K562 (cell line): ENCODE results near the gene SGPP2. TPM values are rescaled to one million over a fixed set of nuclear protein-coding genes. Genes with fewer than 3 reads are reported as not detected.

Source experiments
- ATAC-seq: fragments of 200-7000 bp; cut with Tn5 transposase; 3 replicates; pipeline ENCODE4 v1.9.1; 2020; ENCODE audit warnings: moderate library complexity
- BruUV-seq: library from RNA; stranded (reverse); fragments of 400-500 nt; replicated peaks from 2 replicates; lab custom pipeline; 2021; lab: Mats Ljungman, UMichigan
- CTCF ChIA-PET: fragments of 300-600 bp; formaldehyde crosslinking; extraction: SDS; loops from one replicate; lab custom pipeline; 2021; ENCODE audit warnings: low intra/inter-chr PET ratio; lab: Yijun Ruan, JAX
- POLR2A ChIA-PET: fragments of 300-600, 350-650 bp; sonication (Branson Sonifier 250); formaldehyde crosslinking; extraction: SDS; loops from one replicate; lab custom pipeline; 2021; ENCODE audit warnings: antibody characterized with exemption, inconsistent platforms; lab: Yijun Ruan, JAX
- DNase-seq, 4 experiments: peaks; one replicate each; pipeline versions ENCODE4 v3.0.0 to v3.0.0-alpha.2; 2011 to 2018; ENCODE audit warnings: low spot score in 3 of 4, mixed read lengths in 3 of 4; ENCODE audit errors: extremely low read depth in 1 of 4
- FAIRE-seq: peaks from 2 replicates; lab custom pipeline; 2011; peaks lifted over from hg19 to GRCh38; lab: Jason Lieb, UNC
- H2AFZ ChIP-seq: 2 replicates; pipeline ENCODE4 v1.6.0; 2011; ENCODE audit warnings: low read depth, low read length, control low read depth, inconsistent platforms
- H3K27ac ChIP-seq: fragments of 200-600 bp; 3 replicates; pipeline ENCODE4 v1.8.0; 2011; ENCODE audit warnings: low read depth, mild to moderate bottlenecking, control low read depth, inconsistent platforms, low read length, moderate library complexity, mixed read lengths; ENCODE audit errors: extremely low read depth
- H3K27me3 ChIP-seq, 2 experiments: fragments of 300-600 bp in 1 of 2; 2 replicates in 1 of 2; 3 replicates in 1 of 2; pipeline versions ENCODE4 v1.6.0 to v1.8.0; 2011; ENCODE audit warnings: inconsistent platforms in 2 of 2, low read length in 2 of 2, mild to moderate bottlenecking in 1 of 2, mixed read lengths in 1 of 2, moderate library complexity in 1 of 2; ENCODE audit not compliant: control insufficient read depth in 2 of 2, insufficient read depth in 2 of 2
- H3K36me3 ChIP-seq: fragments of 300-600 bp; 3 replicates; pipeline ENCODE4 v1.8.0; 2011; ENCODE audit warnings: mild to moderate bottlenecking, low read length, inconsistent platforms; ENCODE audit not compliant: control insufficient read depth, insufficient read depth
- H3K4me1 ChIP-seq, 2 experiments: fragments of 200-600 bp in 1 of 2; replicated peaks in 1 of 2; 2 replicates in 1 of 2; 3 replicates in 1 of 2; pipeline versions ENCODE4 v1.5.1 to v1.8.0; 2011; ENCODE audit warnings: inconsistent platforms in 2 of 2, low read length in 2 of 2, mild to moderate bottlenecking in 1 of 2, mixed read lengths in 1 of 2, moderate library complexity in 1 of 2; ENCODE audit not compliant: control insufficient read depth in 2 of 2, insufficient read depth in 2 of 2
- H3K4me2 ChIP-seq: 2 replicates; pipeline ENCODE4 v1.6.1; 2011; ENCODE audit warnings: low read length, control low read depth, inconsistent platforms, mixed read lengths; ENCODE audit not compliant: insufficient read depth
- H3K4me3 ChIP-seq: fragments of 200-600 bp; sonication (generic), shearing (Covaris generic); 2 replicates; pipeline ENCODE4 v1.5.1; 2016; ENCODE audit warnings: control low read depth, inconsistent platforms
- H3K79me2 ChIP-seq: fragments of 200-600 bp; 3 replicates; pipeline ENCODE4 v1.8.0; 2011; ENCODE audit warnings: low read length, inconsistent platforms; ENCODE audit not compliant: control insufficient read depth, insufficient read depth
- H3K9ac ChIP-seq, 2 experiments: 2 replicates each; pipeline versions ENCODE4 v1.6.0 to v1.6.1; 2011; ENCODE audit warnings: low read depth in 2 of 2, low read length in 2 of 2, control low read depth in 1 of 2, inconsistent platforms in 1 of 2, mild to moderate bottlenecking in 1 of 2, mixed read lengths in 1 of 2; ENCODE audit not compliant: insufficient read depth in 1 of 2
- H3K9me1 ChIP-seq: one replicate; pipeline ENCODE4 v1.6.0; 2011; ENCODE audit warnings: inconsistent platforms, mild to moderate bottlenecking, low read length, moderate library complexity; ENCODE audit not compliant: control insufficient read depth, insufficient read depth
- H3K9me3 ChIP-seq: replicated peaks from 2 replicates; pipeline ENCODE4 v1.5.1; 2011; ENCODE audit warnings: low read depth, low read length, inconsistent platforms; ENCODE audit not compliant: control insufficient read depth, insufficient read depth
- H4K20me1 ChIP-seq: replicated peaks from 2 replicates; pipeline ENCODE4 v1.6.1; 2011; ENCODE audit warnings: low read length, inconsistent platforms, mixed read lengths; ENCODE audit not compliant: control insufficient read depth, insufficient read depth
- ATF2 ChIP-seq: sonication (generic); formaldehyde crosslinking; IDR thresholded peaks from 2 replicates; pipeline ENCODE4 v1.8.1; 2022; ENCODE audit warnings: missing genetic modification reagents
- E2F6 ChIP-seq, 2 experiments: IDR thresholded peaks; 2 replicates each; pipeline ENCODE4 v1.6.1; 2011; ENCODE audit warnings: borderline replicate concordance in 1 of 2, control low read depth in 1 of 2, low read depth in 1 of 2, low read length in 1 of 2, mild to moderate bottlenecking in 1 of 2, mixed read lengths in 1 of 2, moderate library complexity in 1 of 2; ENCODE audit not compliant: insufficient read depth in 1 of 2, insufficient read length in 1 of 2, poor library complexity in 1 of 2, severe bottlenecking in 1 of 2; ENCODE audit errors: extremely low read depth in 1 of 2
- ELF4 ChIP-seq: fragments of 450-650 bp; formaldehyde crosslinking; IDR thresholded peaks from 2 replicates; pipeline ENCODE4 v1.4.0; 2022; ENCODE audit warnings: missing genetic modification characterization
- GTF2F1 ChIP-seq: IDR thresholded peaks from 2 replicates; pipeline ENCODE4 v1.6.1; 2011; ENCODE audit warnings: low read depth, low read length, improper control_type of control experiment
- KHSRP ChIP-seq: fragments of 450-650 bp; IDR thresholded peaks from 2 replicates; pipeline ENCODE4 v1.6.1; 2017
- MTF1 ChIP-seq: fragments of 250-450 bp; sonication (Bioruptor Pico); IDR thresholded peaks from 2 replicates; pipeline ENCODE4 v1.9.0; 2021; ENCODE audit warnings: moderate library complexity, mild to moderate bottlenecking, inconsistent platforms, borderline replicate concordance
- SMAD2 ChIP-seq: fragments of 150-350 bp; IDR thresholded peaks from 2 replicates; pipeline ENCODE4 v1.6.1; 2014; ENCODE audit warnings: low read depth, mild to moderate bottlenecking, low read length
- ZFP30 ChIP-seq: fragments of 250-450 bp; sonication (Bioruptor Pico); IDR thresholded peaks from 2 replicates; pipeline ENCODE4 v1.8.0; 2022; ENCODE audit warnings: moderate library complexity, mild to moderate bottlenecking, inconsistent platforms, borderline replicate concordance
- ZNF140 ChIP-seq: fragments of 250-450 bp; sonication (Bioruptor Pico); IDR thresholded peaks from 2 replicates; pipeline ENCODE4 v1.8.0; 2021; ENCODE audit warnings: moderate library complexity, mild to moderate bottlenecking, inconsistent platforms
- ZNF184 ChIP-seq: sonication (generic); formaldehyde crosslinking; IDR thresholded peaks from 2 replicates; pipeline ENCODE4 v1.5.0; 2020; ENCODE audit warnings: missing genetic modification reagents
- ZNF354B ChIP-seq: fragments of 250-450 bp; sonication (Bioruptor Pico); IDR thresholded peaks from 2 replicates; pipeline ENCODE4 v1.4.0; 2020
- ZNF408 ChIP-seq: fragments of 250-450 bp; sonication (Bioruptor Pico); IDR thresholded peaks from 2 replicates; pipeline ENCODE4 v1.4.0; 2020; ENCODE audit warnings: low read depth, mild to moderate bottlenecking, moderate library complexity
- WGBS: fragments of 100-300 bp; shearing (Covaris generic); methylation state at CpG from one replicate; pipeline ENCODE4 v1.1.6; 2016; ENCODE audit warnings: low coverage, mixed read lengths; ENCODE audit not compliant: insufficient coverage; ENCODE audit errors: missing lambda C conversion rate; 5-methylcytosine and 5-hydroxymethylcytosine counted together
- in situ Hi-C: fragments of 300-500 bp; cut with MboI; formaldehyde crosslinking; loops from 4 replicates; pipeline ENCODE4 v1.15.0; 2018; ENCODE audit warnings: inconsistent platforms, mixed read lengths
- intact Hi-C: fragments of 100-400 bp; cut with micrococcal nuclease; formaldehyde crosslinking; loops from 2 replicates; pipeline ENCODE4 v1.14.2; 2022
- polyA plus RNA-seq, 8 experiments: library from polyadenylated mRNA; depleted of rRNA in 4 of 8; stranded (reverse) in 5 of 8; unstranded in 3 of 8; fragments of >200 nt; fragmentation: Nextera tagmentation in 2 of 8; fragmentation: Illumina TruSeq in 1 of 8; extraction: Ambion mirVana in 2 of 8; extraction: Trizol in 1 of 8; gene quantifications; 2 replicates each; pipeline versions ENCODE4 v1.2.1 to v1.2.3, GENCODE V29; 2011 to 2014; ENCODE audit warnings: inconsistent platforms in 1 of 8, missing spikeins in 1 of 8
- total RNA-seq, 7 experiments: library from RNA; depleted of rRNA in 6 of 7; stranded (reverse); fragments of >200 nt in 6 of 7; fragmentation: Illumina TruSeq in 2 of 7; extraction: Trizol in 2 of 7; gene quantifications; 2 replicates each; pipeline versions ENCODE4 v1.2.1 to v1.2.3, GENCODE V29; 2011 to 2021; ENCODE audit warnings: low replicate concordance in 1 of 7
- TF ChIP-seq, protein P1 (sequence below): IDR thresholded peaks from 2 replicates; pipeline ENCODE4 v1.6.1; 2011; ENCODE audit not compliant: insufficient read length; ENCODE audit errors: extremely low read depth
- TF ChIP-seq, protein P2 (sequence below): fragments of 250-450 bp; sonication (Bioruptor Pico); IDR thresholded peaks from 2 replicates; pipeline ENCODE4 v1.5.0; 2022; ENCODE audit warnings: mild to moderate bottlenecking
- TF ChIP-seq, protein P3 (sequence below): fragments of 250-450 bp; sonication (Bioruptor Pico); IDR thresholded peaks from 2 replicates; pipeline ENCODE4 v1.8.0; 2022; ENCODE audit warnings: inconsistent platforms, mild to moderate bottlenecking, moderate library complexity, borderline replicate concordance

The SGPP2 gene
- total and polyA plus RNA-seq, 9 of the 15 experiments (the other 6 are each of a cell fraction or from before 2014, with no cell fraction given) = 0.01 to 0.04 TPM; not detected in 7

- POLR2A ChIA-PET = no interaction called here
- TF ChIP-seq, protein P1, sequence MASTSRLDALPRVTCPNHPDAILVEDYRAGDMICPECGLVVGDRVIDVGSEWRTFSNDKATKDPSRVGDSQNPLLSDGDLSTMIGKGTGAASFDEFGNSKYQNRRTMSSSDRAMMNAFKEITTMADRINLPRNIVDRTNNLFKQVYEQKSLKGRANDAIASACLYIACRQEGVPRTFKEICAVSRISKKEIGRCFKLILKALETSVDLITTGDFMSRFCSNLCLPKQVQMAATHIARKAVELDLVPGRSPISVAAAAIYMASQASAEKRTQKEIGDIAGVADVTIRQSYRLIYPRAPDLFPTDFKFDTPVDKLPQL = no peak
- TF ChIP-seq ZNF184 (CRISPR knock-in tag) (no peak), ELF4 (CRISPR knock-in tag) (no peak), GTF2F1 (no peak), ZNF354B (CRISPR knock-in tag) (no peak), ATF2 (no peak), ZNF408 (CRISPR knock-in tag) (no peak), SMAD2 (no peak), ZNF140 (CRISPR knock-in tag) (no peak), MTF1 (no peak), E2F6 (IDR thresholded peaks at IDR 0.05; ENCODE audit: borderline replicate concordance in 1 of 2, extremely low read depth in 1 of 2, insufficient read depth in 1 of 2, insufficient read length in 1 of 2, low read depth in 1 of 2, low read length in 1 of 2, poor library complexity in 1 of 2, severe bottlenecking in 1 of 2) (no peak), KHSRP (no peak), ZFP30 (CRISPR knock-in tag) (no peak)
- TF ChIP-seq, protein P2, sequence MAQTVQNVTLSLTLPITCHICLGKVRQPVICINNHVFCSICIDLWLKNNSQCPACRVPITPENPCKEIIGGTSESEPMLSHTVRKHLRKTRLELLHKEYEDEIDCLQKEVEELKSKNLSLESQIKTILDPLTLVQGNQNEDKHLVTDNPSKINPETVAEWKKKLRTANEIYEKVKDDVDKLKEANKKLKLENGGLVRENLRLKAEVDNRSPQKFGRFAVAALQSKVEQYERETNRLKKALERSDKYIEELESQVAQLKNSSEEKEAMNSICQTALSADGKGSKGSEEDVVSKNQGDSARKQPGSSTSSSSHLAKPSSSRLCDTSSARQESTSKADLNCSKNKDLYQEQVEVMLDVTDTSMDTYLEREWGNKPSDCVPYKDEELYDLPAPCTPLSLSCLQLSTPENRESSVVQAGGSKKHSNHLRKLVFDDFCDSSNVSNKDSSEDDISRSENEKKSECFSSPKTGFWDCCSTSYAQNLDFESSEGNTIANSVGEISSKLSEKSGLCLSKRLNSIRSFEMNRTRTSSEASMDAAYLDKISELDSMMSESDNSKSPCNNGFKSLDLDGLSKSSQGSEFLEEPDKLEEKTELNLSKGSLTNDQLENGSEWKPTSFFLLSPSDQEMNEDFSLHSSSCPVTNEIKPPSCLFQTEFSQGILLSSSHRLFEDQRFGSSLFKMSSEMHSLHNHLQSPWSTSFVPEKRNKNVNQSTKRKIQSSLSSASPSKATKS (CRISPR knock-in tag) = no peak
- TF ChIP-seq, protein P3, sequence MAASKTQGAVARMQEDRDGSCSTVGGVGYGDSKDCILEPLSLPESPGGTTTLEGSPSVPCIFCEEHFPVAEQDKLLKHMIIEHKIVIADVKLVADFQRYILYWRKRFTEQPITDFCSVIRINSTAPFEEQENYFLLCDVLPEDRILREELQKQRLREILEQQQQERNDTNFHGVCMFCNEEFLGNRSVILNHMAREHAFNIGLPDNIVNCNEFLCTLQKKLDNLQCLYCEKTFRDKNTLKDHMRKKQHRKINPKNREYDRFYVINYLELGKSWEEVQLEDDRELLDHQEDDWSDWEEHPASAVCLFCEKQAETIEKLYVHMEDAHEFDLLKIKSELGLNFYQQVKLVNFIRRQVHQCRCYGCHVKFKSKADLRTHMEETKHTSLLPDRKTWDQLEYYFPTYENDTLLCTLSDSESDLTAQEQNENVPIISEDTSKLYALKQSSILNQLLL (CRISPR knock-in tag) = no peak
Measured at GRCh38 chr2:222433332-222434173, 9.2 kb downstream of the SGPP2 start.

More at GRCh38 chr2:222433332-222434173, 9.2 kb downstream of the SGPP2 start:
- H3K36me3 ChIP-seq = no peaks in the 10 kb centered on the region
- H2AFZ ChIP-seq = no peak overlapping the region
- DNase-seq = no peak
- H4K20me1 ChIP-seq = no peaks in the 10 kb centered on the region
- no peak for FAIRE-seq
- BruUV-seq = no TSS peak
- no peak overlapping the region for H3K4me2 ChIP-seq
- intact Hi-C loops = no loop called here
- H3K9me3 ChIP-seq = no peaks in the 10 kb centered on the region
- H3K9ac ChIP-seq = no peak overlapping the region
- in situ Hi-C loops = no loop called here
- CTCF ChIA-PET = interaction anchor here (0.7 kb wide), 1 partner anchor 91 kb away, joined by 3 read pairs; no protein-coding TSS in a partner anchor
- no peaks in the 10 kb centered on the region for H3K79me2 ChIP-seq
- no peak overlapping the region for H3K4me3 ChIP-seq
- under 1% methylated on average over 9 of the region's 9 CpGs for WGBS
- no peaks in the 10 kb centered on the region for H3K9me1 ChIP-seq
- H3K4me1 ChIP-seq = no peaks in the 10 kb centered on the region
- no peaks in the 10 kb centered on the region for H3K27me3 ChIP-seq
- ATAC-seq = no peak
- H3K27ac ChIP-seq = no peak overlapping the region
